ACC112 (cell line): Measurements from ENCODE around the gene FKBP14.

Source experiments
- H2AFZ ChIP-seq: fragments of 200-600 bp; sonication (generic); one replicate; pipeline ENCODE4 v1.6.0; 2017; ENCODE audit warnings: antibody characterized with exemption, low read length; ENCODE audit not compliant: unreplicated experiment
- H3K27ac ChIP-seq: fragments of 200-600 bp; sonication (generic); 2 replicates; pipeline ENCODE4 v1.5.1; 2014; ENCODE audit warnings: low read depth, mild to moderate bottlenecking, antibody characterized with exemption, low read length, moderate library complexity
- H3K27me3 ChIP-seq: fragments of 200-600 bp; sonication (generic); 2 replicates; pipeline ENCODE4 v1.6.1; 2014; ENCODE audit warnings: mild to moderate bottlenecking, antibody characterized with exemption, low read length, moderate library complexity, mixed read lengths; ENCODE audit not compliant: insufficient read depth
- H3K36me3 ChIP-seq: fragments of 200-600 bp; sonication (generic); 2 replicates; pipeline ENCODE4 v1.6.1; 2016; ENCODE audit warnings: mild to moderate bottlenecking, antibody characterized with exemption, low read length, moderate library complexity, mixed read lengths; ENCODE audit not compliant: insufficient read depth
- H3K4me1 ChIP-seq: fragments of 200-600 bp; sonication (generic); one replicate; pipeline ENCODE4 v1.6.1; 2016; ENCODE audit warnings: low read length, mixed read lengths; ENCODE audit not compliant: insufficient read depth, unreplicated experiment, control insufficient read depth
- H3K4me3 ChIP-seq: fragments of 200-600 bp; sonication (generic); 2 replicates; pipeline ENCODE4 v1.5.1; 2014; ENCODE audit warnings: mild to moderate bottlenecking, low read depth, low read length
- H3K79me2 ChIP-seq: fragments of 200-600 bp; sonication (generic); one replicate; pipeline ENCODE4 v1.6.0; 2016; ENCODE audit warnings: low read length; ENCODE audit not compliant: control insufficient read depth, unreplicated experiment, insufficient read depth

The FKBP14 gene

DNA sequence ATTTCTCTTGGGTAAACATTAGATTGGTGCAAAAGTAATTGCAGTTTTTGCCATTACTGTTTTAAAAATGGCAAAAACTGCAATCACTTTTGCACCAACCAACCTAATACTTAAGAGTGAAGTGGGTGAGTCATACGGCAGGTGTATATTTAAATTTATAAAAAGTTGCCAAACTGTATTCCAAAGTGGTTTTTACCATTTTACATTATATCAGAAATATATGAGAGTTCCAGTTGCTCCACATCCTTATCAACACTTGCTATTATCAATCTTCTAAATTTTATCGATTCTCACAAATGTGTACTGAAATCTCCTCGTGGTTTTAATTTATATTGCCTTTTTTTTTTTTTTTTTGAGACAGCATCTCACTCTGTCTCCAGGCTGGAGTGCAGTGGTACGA is 33.4 kb downstream of the FKBP14 start:
- Histone ChIP-seq H3K27ac (no peak overlapping the region), H3K79me2 (peaks cover 26% of the 10 kb centered on the region), H3K27me3 (no peaks in the 10 kb centered on the region), H2AFZ (no peak overlapping the region), H3K36me3 (peaks cover 5% of the 10 kb centered on the region; the same call in 1 of the 2 replicates), H3K4me1 (peaks cover 3% of the 10 kb centered on the region), H3K4me3 (no peak overlapping the region)

DNA sequence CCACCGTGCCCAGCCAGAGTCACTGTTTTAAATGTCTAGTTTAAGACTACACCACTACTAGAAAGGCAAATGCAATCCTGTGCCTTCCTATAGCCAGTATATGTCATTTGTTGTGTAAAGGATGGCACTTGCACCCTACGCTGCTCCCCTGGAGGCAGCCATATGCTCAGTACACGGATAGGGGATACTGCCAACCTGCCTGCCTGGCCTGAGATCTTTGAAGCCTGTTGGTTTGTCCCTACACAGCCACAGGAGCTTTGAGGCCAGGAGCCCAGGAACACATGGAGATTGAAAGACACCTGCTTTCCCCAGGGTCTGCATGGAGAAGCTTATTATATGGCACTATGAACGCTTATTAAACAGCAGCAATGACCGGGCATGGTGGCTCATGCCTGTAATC is 34.6 kb downstream of the FKBP14 start:
- H3K4me3 ChIP-seq: no peak overlapping the region
- H3K79me2 ChIP-seq: peaks cover 38% of the 10 kb centered on the region
- H3K4me1 ChIP-seq: peaks cover 12% of the 10 kb centered on the region
- H2AFZ ChIP-seq: no peak overlapping the region
- H3K27ac ChIP-seq: no peak overlapping the region
- H3K36me3 ChIP-seq: peaks cover 5% of the 10 kb centered on the region; the same call in 1 of the 2 replicates
- H3K27me3 ChIP-seq: no peaks in the 10 kb centered on the region

DNA sequence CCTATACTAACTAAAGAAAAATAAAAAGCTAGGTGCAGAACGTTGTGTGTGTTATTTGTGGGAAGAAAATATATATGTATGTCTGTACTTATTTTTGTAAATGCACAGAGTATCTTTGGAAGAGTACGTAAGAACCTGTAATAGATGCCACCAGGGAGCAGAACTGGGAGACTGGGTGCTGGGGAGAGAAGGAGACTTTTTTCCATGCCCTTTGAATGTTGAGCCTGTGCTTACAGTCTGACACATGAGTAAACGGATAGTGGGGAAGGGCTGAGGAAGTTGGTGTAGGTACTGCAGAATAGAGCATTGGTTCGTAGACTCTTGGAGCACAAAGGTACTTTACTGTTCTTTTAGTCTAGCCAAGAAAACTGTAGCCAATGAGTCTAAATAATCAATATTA is 35.6 kb downstream of the FKBP14 start:
- Histone ChIP-seq H3K27me3 (no peaks in the 10 kb centered on the region), H3K36me3 (no peaks in the 10 kb centered on the region), H2AFZ (no peak overlapping the region), H3K4me1 (peaks cover 14% of the 10 kb centered on the region), H3K79me2 (peaks cover 45% of the 10 kb centered on the region), H3K27ac (no peak overlapping the region), H3K4me3 (no peak overlapping the region)

DNA sequence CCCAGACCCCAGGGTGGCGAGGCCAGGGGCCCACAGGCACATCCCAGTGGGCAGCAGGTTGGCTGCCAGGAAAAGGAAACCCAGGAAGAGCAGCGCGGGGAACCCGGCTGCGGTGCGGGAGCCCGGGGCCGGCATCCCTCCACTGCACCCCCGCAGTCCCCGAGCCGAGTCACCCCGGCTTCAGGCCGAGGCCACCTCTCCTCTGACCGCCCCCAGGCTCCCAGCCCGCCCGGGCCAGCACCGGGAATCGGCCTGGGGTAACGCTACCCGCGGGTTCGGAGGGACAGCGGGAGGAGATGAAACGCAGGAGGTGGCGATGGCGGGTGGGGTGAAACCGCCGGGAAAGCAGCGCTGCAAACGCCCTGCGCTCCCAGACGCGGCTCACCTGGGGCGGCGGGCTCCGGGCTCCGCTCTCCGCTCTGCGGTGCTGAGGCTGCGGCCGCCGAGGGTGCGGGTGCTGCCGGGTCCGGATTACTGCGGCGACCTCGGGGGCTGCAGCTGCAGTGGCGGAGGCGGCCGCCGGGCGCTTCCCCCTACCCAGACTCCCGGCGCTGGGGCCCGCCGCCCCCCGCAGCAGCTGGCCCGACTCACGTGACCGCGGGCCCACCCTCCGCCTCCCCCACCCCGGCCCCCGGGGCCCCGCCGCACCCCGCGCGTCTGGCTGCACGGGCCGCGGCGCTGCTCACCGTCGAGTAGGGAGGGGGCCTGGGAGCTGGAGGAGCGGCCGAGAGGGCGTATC is 37.1 kb downstream of the FKBP14 start, which contains the start of gene SCRN1:
Gene SCRN1, minus strand, starts transcription at position 545 of the 739 bp plus-strand sequence. CDS start 20,734 bp downstream, outside the sequence.
- H3K36me3 ChIP-seq: no peaks in the 10 kb centered on the region
- peak within 1 kb of the TSS; percentile 91 for H3K27ac ChIP-seq
- H3K4me1 ChIP-seq: peaks cover 18% of the 10 kb centered on the region
- H3K79me2 ChIP-seq: peaks cover 59% of the 10 kb centered on the region
- peak within 1 kb of the TSS; percentile 11 for H2AFZ ChIP-seq
- peak within 1 kb of the TSS; percentile 88 for H3K4me3 ChIP-seq
- H3K27me3 ChIP-seq: no peaks in the 10 kb centered on the region

DNA sequence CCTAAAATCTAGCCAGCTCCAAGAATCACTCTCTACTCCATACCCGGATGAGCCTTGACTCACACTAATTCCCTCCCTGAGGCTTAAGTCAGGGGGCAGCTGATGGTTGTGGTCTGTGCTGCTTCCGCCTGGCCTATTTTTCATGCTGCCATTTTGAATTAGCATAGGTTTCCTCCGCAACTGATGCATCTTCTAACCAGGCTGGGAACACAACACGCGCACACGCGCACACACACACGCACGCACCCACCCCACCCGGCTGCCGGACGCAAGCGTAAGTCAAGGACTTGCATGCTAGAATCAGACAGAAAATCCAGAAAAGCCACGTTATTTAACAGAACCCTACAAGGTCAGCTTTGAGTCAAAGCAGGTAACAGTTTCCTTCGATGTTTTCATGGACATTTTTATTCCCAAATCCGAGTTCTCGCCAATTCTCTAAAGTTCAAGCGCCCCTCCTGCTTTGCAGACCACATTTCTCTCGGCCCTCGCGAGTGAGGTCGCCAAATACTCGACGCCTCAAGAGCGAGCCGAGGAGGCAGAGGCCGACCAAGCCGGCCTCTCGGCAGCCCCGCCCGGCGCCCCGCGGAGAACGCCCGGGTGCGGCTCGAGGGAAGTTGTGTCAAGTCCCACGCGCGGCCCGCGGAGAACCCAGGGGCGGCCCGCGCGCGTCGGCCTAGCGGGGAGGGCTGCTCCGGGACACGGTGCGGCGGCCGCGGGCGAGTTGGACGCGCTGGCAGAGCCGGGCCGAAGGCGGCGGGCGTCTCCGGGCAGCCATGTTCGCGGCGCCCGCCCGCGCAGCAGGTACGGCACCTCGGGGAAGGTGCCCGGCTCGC is 37.9 kb downstream of the FKBP14 start:
- Histone ChIP-seq H3K27me3 (no peaks in the 10 kb centered on the region), H3K4me1 (peaks cover 18% of the 10 kb centered on the region), H3K27ac (peak overlapping the region; percentile 91), H3K79me2 (peaks cover 65% of the 10 kb centered on the region), H3K4me3 (peak overlapping the region; percentile 88), H2AFZ (peak overlapping the region; percentile 41), H3K36me3 (no peaks in the 10 kb centered on the region)

DNA sequence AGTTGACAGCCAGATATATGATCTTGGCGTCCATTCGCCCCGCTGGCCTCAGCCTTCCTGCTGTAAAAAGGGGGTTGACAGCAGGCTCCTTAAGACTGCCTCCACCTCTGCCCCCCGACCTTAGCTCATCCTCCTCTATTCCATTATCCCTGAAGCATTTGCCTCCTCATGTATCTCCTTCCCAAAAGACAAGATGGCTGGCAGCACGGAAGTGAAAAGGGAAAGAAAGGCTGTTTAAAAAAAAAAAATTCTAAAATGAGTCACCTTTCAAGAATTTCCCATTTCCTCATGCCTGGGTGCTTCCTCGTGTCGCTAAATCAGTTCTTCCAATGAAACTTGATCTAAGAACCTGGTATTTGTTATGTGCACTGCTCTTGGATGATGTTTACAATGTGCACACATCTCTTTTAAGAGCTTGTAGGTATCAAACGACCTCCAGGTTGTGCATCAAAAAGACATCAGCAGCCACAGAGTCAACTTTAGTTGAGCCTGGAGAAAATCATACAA is 38.6 kb downstream of the FKBP14 start:
- Histone ChIP-seq H3K4me3 (peak overlapping the region; percentile 88), H3K4me1 (peaks cover 18% of the 10 kb centered on the region), H3K79me2 (peaks cover 71% of the 10 kb centered on the region), H3K27ac (peak overlapping the region; percentile 91), H3K36me3 (no peaks in the 10 kb centered on the region), H3K27me3 (no peaks in the 10 kb centered on the region), H2AFZ (peak overlapping the region; percentile 58)

DNA sequence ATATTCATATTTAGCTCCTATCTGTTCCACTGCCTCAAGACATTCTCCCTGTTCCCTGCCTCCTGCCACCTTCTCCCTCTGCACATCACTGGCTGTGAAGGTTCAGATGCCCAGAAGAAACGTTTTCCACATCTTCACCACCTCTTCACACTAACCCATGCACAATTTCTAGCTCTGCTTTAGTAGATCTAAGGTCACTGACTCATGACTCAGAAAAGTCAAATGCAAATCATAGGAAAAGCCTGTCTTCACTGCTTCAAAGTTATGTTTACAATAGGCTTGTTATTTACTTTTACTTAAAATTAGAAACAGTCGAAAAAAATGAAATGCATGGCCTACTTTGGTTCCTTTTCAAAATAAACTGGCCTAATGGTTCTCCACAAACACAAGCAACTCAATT is 39.4 kb downstream of the FKBP14 start:
- Histone ChIP-seq H3K27me3 (no peaks in the 10 kb centered on the region), H3K36me3 (0 out of 2 replicates have a peak, but pooled peaks cover under 1% of the 10 kb centered on the region), H3K27ac (peak overlapping the region; percentile 91), H2AFZ (no peak overlapping the region), H3K4me1 (peaks cover 18% of the 10 kb centered on the region), H3K79me2 (peaks cover 79% of the 10 kb centered on the region), H3K4me3 (peak overlapping the region; percentile 88)

DNA sequence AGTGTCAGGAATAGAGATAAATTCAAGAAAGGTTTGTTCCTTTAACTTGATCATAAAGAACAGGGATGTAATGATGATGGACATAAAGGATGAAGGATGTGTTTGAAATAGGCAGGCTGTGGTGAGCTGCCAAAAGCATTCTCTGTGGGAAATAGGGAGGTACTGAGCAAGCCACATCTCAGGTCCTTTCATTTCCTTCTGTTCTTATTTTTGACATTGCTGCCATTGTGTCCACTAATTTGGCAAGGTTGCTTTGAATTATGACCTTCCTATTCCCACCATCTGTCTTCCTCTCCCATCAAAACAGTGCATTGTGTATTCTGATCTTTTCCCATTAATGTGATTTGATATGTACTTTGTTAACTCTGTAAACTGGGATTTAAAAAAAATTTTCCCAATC is 46.4 kb downstream of the FKBP14 start:
- peaks cover 15% of the 10 kb centered on the region for H3K4me1 ChIP-seq
- no peak overlapping the region for H3K4me3 ChIP-seq
- H3K27ac ChIP-seq: no peak overlapping the region
- no peak overlapping the region for H2AFZ ChIP-seq
- no peaks in the 10 kb centered on the region for H3K27me3 ChIP-seq
- H3K79me2 ChIP-seq: peaks cover 92% of the 10 kb centered on the region
- peaks cover 3% of the 10 kb centered on the region; the same call in 1 of the 2 replicates for H3K36me3 ChIP-seq

DNA sequence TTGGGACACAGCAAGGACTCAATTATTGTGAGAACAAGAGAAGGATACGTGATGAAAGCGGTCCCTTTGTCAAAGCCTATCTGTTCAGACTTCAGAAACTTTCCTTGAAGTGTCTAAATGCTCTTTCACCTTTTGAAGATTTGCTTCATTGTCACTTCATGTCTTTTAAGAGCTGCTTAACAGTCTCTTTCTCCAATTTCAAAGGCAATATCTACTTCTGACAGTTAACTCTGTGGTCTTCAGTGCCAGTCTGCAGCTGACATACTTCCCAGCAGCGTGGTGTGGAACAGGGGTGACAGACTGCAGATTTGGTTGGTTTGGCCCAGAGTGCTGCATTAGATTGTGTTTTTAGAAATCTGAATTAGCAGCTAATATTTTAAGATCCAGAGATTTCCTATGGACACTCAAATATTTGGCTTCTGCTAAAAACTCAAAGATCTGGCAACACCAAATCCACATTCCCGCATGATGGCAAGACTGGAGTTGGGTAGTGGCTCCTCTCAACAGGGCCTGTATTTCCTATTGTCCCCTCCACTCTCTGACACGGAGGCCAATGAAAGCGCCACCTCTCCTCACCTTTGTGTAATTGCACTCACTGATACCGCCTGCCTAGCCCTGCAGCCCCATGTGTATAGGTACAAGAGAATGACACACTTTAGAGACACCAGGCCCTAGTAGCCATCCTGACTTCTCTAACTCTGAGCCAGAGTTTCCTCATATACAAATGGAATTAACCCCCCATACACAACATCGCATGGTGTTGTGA is 48.4 kb downstream of the FKBP14 start:
- peaks cover 15% of the 10 kb centered on the region for H3K4me1 ChIP-seq
- peaks cover 3% of the 10 kb centered on the region; the same call in 1 of the 2 replicates for H3K36me3 ChIP-seq
- H3K4me3 ChIP-seq: no peak overlapping the region
- H3K27ac ChIP-seq: no peak overlapping the region
- peaks cover 93% of the 10 kb centered on the region for H3K79me2 ChIP-seq
- no peak overlapping the region for H2AFZ ChIP-seq
- no peaks in the 10 kb centered on the region for H3K27me3 ChIP-seq
